ENCODE measurements around the gene PPP3CB.

DNA sequence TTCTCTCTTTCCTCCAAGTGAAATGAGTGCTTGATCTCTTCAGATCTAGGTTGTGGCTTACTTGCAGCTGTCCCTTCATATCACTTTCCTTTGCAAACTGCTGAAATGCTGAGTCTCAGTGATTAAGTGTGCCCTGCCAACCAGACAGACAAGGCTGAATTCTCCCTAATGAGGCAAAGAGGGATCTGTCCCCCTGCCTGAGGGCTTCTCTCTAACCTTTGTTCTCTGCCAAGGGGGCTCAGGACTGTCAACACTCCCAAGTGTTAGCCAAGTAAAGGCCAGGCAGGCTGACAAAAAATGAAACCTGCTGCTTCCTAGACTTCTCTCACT lies 62.3 kb downstream of the PPP3CB start, which contains the start of gene MSS51:
- TF ChIP-seq POLR2A (IDR thresholded peaks at IDR 0.05; ENCODE audit: low read length) (no peak), GATA1 (IDR thresholded peaks at IDR 0.05; ENCODE audit: low read depth, low read length) (no peak)
